ENCODE results near the gene AFMID. TPM values are rescaled to one million over a fixed set of nuclear protein-coding genes. Genes with fewer than 3 reads are reported as not detected.

Gene AFMID
- total and polyA plus RNA-seq, 9 of the 15 experiments (the other 6 are each of a cell fraction or from before 2014, with no cell fraction given) = 62.1 to 188 (median 74.4) TPM

- TF ChIP-seq NR2C2 (CRISPR knock-in tag; IDR thresholded peaks at IDR 0.05) (peak; percentile 80), NR2C2 (tag; IDR thresholded peaks at IDR 0.05) (peak; percentile 76; the same call in 1 of the 2 replicates), HIVEP1 (CRISPR knock-in tag; IDR thresholded peaks at IDR 0.05) (no peak), GATAD2B (IDR thresholded peaks at IDR 0.05; ENCODE audit: borderline replicate concordance) (peak; percentile 85; the same call in 1 of the 2 replicates), NFE2L1 (tag; IDR thresholded peaks at IDR 0.05; ENCODE audit: borderline replicate concordance, low read depth) (no peak), CBFA2T3 (IDR thresholded peaks at IDR 0.05) (no peak), HOXB6 (CRISPR knock-in tag; IDR thresholded peaks at IDR 0.05; ENCODE audit: borderline replicate concordance) (no peak), RAD51 (IDR thresholded peaks at IDR 0.05; ENCODE audit: borderline replicate concordance, low read depth) (no peak), FOXP1 (CRISPR knock-in tag; IDR thresholded peaks at IDR 0.05) (peak; percentile 65), E2F5 (CRISPR knock-in tag; IDR thresholded peaks at IDR 0.05) (no peak), GTF2A2 (tag; IDR thresholded peaks at IDR 0.05) (no peak), TOE1 (IDR thresholded peaks at IDR 0.05; ENCODE audit: borderline replicate concordance) (no peak), TOE1 (CRISPR knock-in tag; IDR thresholded peaks at IDR 0.05; ENCODE audit: borderline replicate concordance, low read depth) (0 out of 2 replicates have a peak, but pooled peaks have one; percentile 59), SAP30 (IDR thresholded peaks at IDR 0.05; ENCODE audit: borderline replicate concordance, insufficient read depth, low read depth, low read length, poor library complexity, severe bottlenecking) (peak; percentile 40), RBM14 (IDR thresholded peaks at IDR 0.05; ENCODE audit: borderline replicate concordance, insufficient read depth, low read depth, low read length) (0 out of 2 replicates have a peak, but pooled peaks have one; percentile 90), ZNF324 (CRISPR knock-in tag; IDR thresholded peaks at IDR 0.05) (peak; percentile 7; the same call in 1 of the 2 replicates), SNIP1 (IDR thresholded peaks at IDR 0.05; ENCODE audit: low read depth) (peak; percentile 90; the same call in 1 of the 2 replicates), CHD1 (IDR thresholded peaks at IDR 0.05; ENCODE audit: low read length) (peak; percentile 11), SNRNP70 (optimal IDR thresholded peaks at IDR 0.05; ENCODE audit: low read depth, low read length) (no peak), ZNF316 (IDR thresholded peaks at IDR 0.05) (no peak), MBD1 (CRISPR knock-in tag; IDR thresholded peaks at IDR 0.05) (no peak), CSDE1 (IDR thresholded peaks at IDR 0.05) (no peak), BRF2 (IDR thresholded peaks at IDR 0.05; ENCODE audit: borderline replicate concordance, insufficient read depth, insufficient read length) (no peak)
- TF ChIP-seq, protein P1, sequence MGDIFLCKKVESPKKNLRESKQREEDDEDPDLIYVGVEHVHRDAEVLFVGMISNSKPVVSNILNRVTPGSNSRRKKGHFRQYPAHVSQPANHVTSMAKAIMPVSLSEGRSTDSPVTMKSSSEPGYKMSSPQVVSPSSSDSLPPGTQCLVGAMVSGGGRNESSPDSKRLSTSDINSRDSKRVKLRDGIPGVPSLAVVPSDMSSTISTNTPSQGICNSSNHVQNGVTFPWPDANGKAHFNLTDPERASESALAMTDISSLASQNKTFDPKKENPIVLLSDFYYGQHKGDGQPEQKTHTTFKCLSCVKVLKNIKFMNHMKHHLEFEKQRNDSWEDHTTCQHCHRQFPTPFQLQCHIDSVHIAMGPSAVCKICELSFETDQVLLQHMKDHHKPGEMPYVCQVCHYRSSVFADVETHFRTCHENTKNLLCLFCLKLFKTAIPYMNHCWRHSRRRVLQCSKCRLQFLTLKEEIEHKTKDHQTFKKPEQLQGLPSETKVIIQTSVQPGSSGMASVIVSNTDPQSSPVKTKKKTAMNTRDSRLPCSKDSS (IDR thresholded peaks at IDR 0.05; ENCODE audit: low read depth, partially characterized antibody) = no peak
These were observed 66.9 kb downstream of the AFMID start (continued) for GRCh38 chr17:78253946-78254672.
